ENCODE results near the gene CREBBP. TPM values are rescaled to one million over a fixed set of nuclear protein-coding genes. Genes with fewer than 3 reads are reported as not detected.

CREBBP gene
- total and polyA plus RNA-seq, 2 experiments from 2014 or later = 36.9 to 54.8 TPM

- TF ChIP-seq NANOG (IDR thresholded peaks at IDR 0.05; ENCODE audit: borderline replicate concordance) (no peak), JUNB (IDR thresholded peaks at IDR 0.05; ENCODE audit: unreplicated experiment) (no peak), CREB1 (CRISPR knock-in tag; IDR thresholded peaks at IDR 0.05; ENCODE audit: low read depth) (no peak), STAT1 (IDR thresholded peaks at IDR 0.05; ENCODE audit: unreplicated experiment) (no peak), ETS1 (IDR thresholded peaks at IDR 0.05) (no peak), REST (IDR thresholded peaks at IDR 0.05; ENCODE audit: unreplicated experiment) (no peak), POLR2AphosphoS5 (IDR thresholded peaks at IDR 0.05; ENCODE audit: low read depth) (no peak)
Observed at GRCh38 chr16:3920206-3920605, 39.7 kb upstream of the CREBBP start (continued).

GRCh38 chr16:3919413-3919812 is 38.9 kb upstream of the CREBBP start:
- Histone ChIP-seq H3K36me3 (ENCODE audit: insufficient read depth) (no peaks in the 10 kb centered on the region; the same call in 1 of the 2 replicates), H2AFZ (no peak overlapping the region), H3K9me2 (ENCODE audit: insufficient read depth) (no peaks in the 10 kb centered on the region), H3K4me2 (no peak overlapping the region), H3K27me3 (ENCODE audit: insufficient read depth) (no peaks in the 10 kb centered on the region), H3K27ac (ENCODE audit: low read depth) (no peak overlapping the region), H3K4me1 (ENCODE audit: insufficient read depth) (no peaks in the 10 kb centered on the region), H3F3A (replicated peaks; ENCODE audit: low read depth) (no peaks in the 10 kb centered on the region), H4K20me1 (replicated peaks; ENCODE audit: insufficient read depth) (no peaks in the 10 kb centered on the region), H3K79me2 (replicated peaks; ENCODE audit: insufficient read depth) (no peaks in the 10 kb centered on the region), H3K4me3 (no peak overlapping the region)
- Mint-ChIP-seq H3K4me1 (peaks cover 10% of the 10 kb centered on the region), H3K36me3 (ENCODE audit: low read depth) (peaks cover 8% of the 10 kb centered on the region), H3K4me3 (no peak overlapping the region), H3K27me3 (ENCODE audit: insufficient read depth, low read depth, poor library complexity) (peaks cover 2% of the 10 kb centered on the region), H3K9me3 (peaks cover 24% of the 10 kb centered on the region), H3K27ac (no peak overlapping the region)
- DNase-seq (ENCODE audit: low spot score) (no peak), ATAC-seq (no peak)
- TF ChIP-seq ZNF331 (CRISPR knock-in tag; IDR thresholded peaks at IDR 0.05; ENCODE audit: low read depth) (no peak), EZH2phosphoT487 (IDR thresholded peaks at IDR 0.05; ENCODE audit: unreplicated experiment) (no peak), EZH2 (IDR thresholded peaks at IDR 0.05; ENCODE audit: low read depth, unreplicated experiment) (no peak), CREB1 (CRISPR knock-in tag; IDR thresholded peaks at IDR 0.05; ENCODE audit: low read depth) (no peak), REST (IDR thresholded peaks at IDR 0.05; ENCODE audit: unreplicated experiment) (no peak), ETS1 (IDR thresholded peaks at IDR 0.05) (no peak), JUNB (IDR thresholded peaks at IDR 0.05; ENCODE audit: unreplicated experiment) (no peak), POLR2AphosphoS5 (IDR thresholded peaks at IDR 0.05; ENCODE audit: low read depth) (no peak), CTCF (conservative IDR thresholded peaks at IDR 0.05; ENCODE audit: low read depth in 2 of 2) (no peak), STAT1 (IDR thresholded peaks at IDR 0.05; ENCODE audit: unreplicated experiment) (no peak)
